Right atrium auricular region (tissue), 2 donors: ENCODE data around the gene CACNA1D. TPM values are rescaled to one million over a fixed set of nuclear protein-coding genes. Genes with fewer than 3 reads are reported as not detected.

Experiments used
- DNase-seq: peaks from one replicate; pipeline ENCODE4 v3.0.0-alpha.2; 2019; ENCODE audit warnings: low spot score
- H3K27ac ChIP-seq, 2 donors: fragments of 200-600 bp; sonication (generic); 1 replicate in 1 of 2; 2 replicates in 1 of 2; pipeline ENCODE4 v1.5.1; 2016 to 2019
- H3K27me3 ChIP-seq, 2 donors: fragments of 200-600 bp; sonication (generic); one replicate each; pipeline versions ENCODE4 v1.5.1 to v1.6.0; 2017 to 2019
- H3K36me3 ChIP-seq: fragments of 200-600 bp; sonication (generic); one replicate; pipeline ENCODE4 v1.5.1; 2016
- H3K4me1 ChIP-seq, 2 donors: fragments of 200-600 bp; sonication (generic); one replicate each; pipeline versions ENCODE4 v1.5.1 to v1.6.0; 2017 to 2019
- H3K4me3 ChIP-seq, 2 donors: fragments of 200-600 bp; sonication (generic); 1 replicate in 1 of 2; 2 replicates in 1 of 2; pipeline ENCODE4 v1.5.1; 2017 to 2019; ENCODE audit warnings: mild to moderate bottlenecking in 1 of 2, moderate library complexity in 1 of 2
- H3K9me3 ChIP-seq, 2 donors: fragments of 200-600 bp; sonication (generic); one replicate each; pipeline ENCODE4 v1.5.1; 2019
- CTCF ChIP-seq, 2 donors: fragments of 200-600 bp; sonication (generic); IDR thresholded peaks; one replicate each; pipeline ENCODE4 v1.5.1; 2019; ENCODE audit warnings: antibody characterized with exemption in 2 of 2
- total RNA-seq, 2 donors: library from RNA; depleted of rRNA; stranded (reverse); fragments of >200 nt; gene quantifications; one replicate each; pipeline ENCODE4 v1.1.0, GENCODE V29; 2016

CACNA1D gene
- total RNA-seq, 2 donors from 2014 or later, result 2.7 to 9.6 TPM

- no peak for DNase-seq
- Histone ChIP-seq H3K9me3 (no peaks in the 10 kb centered on the region), H3K4me1 (no peaks in the 10 kb centered on the region), H3K27ac (no peak overlapping the region), H3K36me3 (no peaks in the 10 kb centered on the region), H3K27me3 (no peaks in the 10 kb centered on the region), H3K4me3 (no peak overlapping the region)
- no peak for TF ChIP-seq CTCF (IDR thresholded peaks at IDR 0.05)
Measured at GRCh38 chr3:53534216-53534615, 39.8 kb downstream of the CACNA1D start.

- no peaks in the 10 kb centered on the region for H3K27me3 ChIP-seq
- DNase-seq, result no peak
- no peak for TF ChIP-seq CTCF (IDR thresholded peaks at IDR 0.05)
- H3K4me1 ChIP-seq, result no peaks in the 10 kb centered on the region
- H3K27ac ChIP-seq, result no peak overlapping the region
- no peaks in the 10 kb centered on the region for H3K9me3 ChIP-seq
- no peaks in the 10 kb centered on the region for H3K36me3 ChIP-seq
- no peak overlapping the region for H3K4me3 ChIP-seq
Measured at GRCh38 chr3:53534676-53535400, 40.4 kb downstream of the CACNA1D start.

GRCh38 chr3:53536282-53536681, 41.9 kb downstream of the CACNA1D start:
- DNase-seq, result no peak
- TF ChIP-seq CTCF (IDR thresholded peaks at IDR 0.05), result no peak
- no peaks in the 10 kb centered on the region for H3K9me3 ChIP-seq
- H3K36me3 ChIP-seq, result no peaks in the 10 kb centered on the region
- H3K4me1 ChIP-seq, result no peaks in the 10 kb centered on the region
- no peak overlapping the region for H3K27ac ChIP-seq
- no peak overlapping the region for H3K4me3 ChIP-seq
- H3K27me3 ChIP-seq, result no peaks in the 10 kb centered on the region

GRCh38 chr3:53544357-53544756, 49.9 kb downstream of the CACNA1D start:
- no peak overlapping the region for H3K4me3 ChIP-seq
- no peaks in the 10 kb centered on the region for H3K9me3 ChIP-seq
- H3K27ac ChIP-seq, result no peak overlapping the region
- TF ChIP-seq CTCF (IDR thresholded peaks at IDR 0.05), result no peak
- no peaks in the 10 kb centered on the region for H3K27me3 ChIP-seq
- no peaks in the 10 kb centered on the region for H3K4me1 ChIP-seq
- H3K36me3 ChIP-seq, result no peaks in the 10 kb centered on the region
- no peak for DNase-seq

- Histone ChIP-seq H3K27me3 (no peaks in the 10 kb centered on the region), H3K36me3 (no peaks in the 10 kb centered on the region), H3K27ac (no peak overlapping the region), H3K4me3 (no peak overlapping the region), H3K4me1 (peaks cover 0 to 4% of the 10 kb centered on the region in 2 donors), H3K9me3 (no peaks in the 10 kb centered on the region)
- no peak for TF ChIP-seq CTCF (IDR thresholded peaks at IDR 0.05)
- DNase-seq, result no peak
Measured at GRCh38 chr3:53545310-53545995, 51.0 kb downstream of the CACNA1D start.
